Fibroblast of lung (primary cell): Measurements from ENCODE around the gene CTF1. TPM values are rescaled to one million over a fixed set of nuclear protein-coding genes. Genes with fewer than 3 reads are reported as not detected.

ENCODE experiments used
- DNase-seq, 2 donors: peaks; one replicate each; pipeline versions ENCODE4 v3.0.0 to v3.0.0-alpha.2; 2010; ENCODE audit warnings: low read depth in 2 of 2
- H2AFZ ChIP-seq: 2 replicates; pipeline ENCODE4 v1.5.1; 2012; ENCODE audit warnings: low read length, control low read depth, inconsistent platforms
- H3K27ac ChIP-seq: 2 replicates; pipeline ENCODE4 v1.5.1; 2011; ENCODE audit warnings: low read length, control low read depth; ENCODE audit not compliant: insufficient read depth
- H3K27me3 ChIP-seq: 2 replicates; pipeline ENCODE4 v1.5.1; 2011; ENCODE audit warnings: mild to moderate bottlenecking, low read length; ENCODE audit not compliant: control insufficient read depth, insufficient read depth
- H3K36me3 ChIP-seq: 2 replicates; pipeline ENCODE4 v1.5.1; 2011; ENCODE audit warnings: low read length; ENCODE audit not compliant: control insufficient read depth, insufficient read depth
- H3K4me1 ChIP-seq: 2 replicates; pipeline ENCODE4 v1.5.1; 2011; ENCODE audit warnings: low read length; ENCODE audit not compliant: control insufficient read depth, insufficient read depth; ENCODE audit errors: extremely low read depth
- H3K4me2 ChIP-seq: 2 replicates; pipeline ENCODE4 v1.5.1; 2011; ENCODE audit warnings: low read length, control low read depth; ENCODE audit not compliant: insufficient read depth; ENCODE audit errors: extremely low read depth
- H3K4me3 ChIP-seq, 4 experiments: fragments of 200-600 bp in 1 of 4; sonication (generic) in 1 of 4; replicated peaks in 1 of 4; 2 replicates each; pipeline ENCODE4 v1.5.1; 2011 to 2016; ENCODE audit warnings: low read length in 4 of 4, low read depth in 3 of 4, mild to moderate bottlenecking in 3 of 4, control low read depth in 2 of 4, inconsistent platforms in 1 of 4, mixed read lengths in 1 of 4; ENCODE audit not compliant: insufficient read depth in 1 of 4; ENCODE audit errors: control extremely low read depth in 1 of 4
- H3K79me2 ChIP-seq: 2 replicates; pipeline ENCODE4 v1.5.1; 2012; ENCODE audit warnings: mild to moderate bottlenecking, low read length, inconsistent platforms; ENCODE audit not compliant: control insufficient read depth, insufficient read depth
- H3K9ac ChIP-seq: 2 replicates; pipeline ENCODE4 v1.5.1; 2011; ENCODE audit warnings: mild to moderate bottlenecking, low read length, control low read depth; ENCODE audit not compliant: insufficient read depth
- H3K9me3 ChIP-seq: 2 replicates; pipeline ENCODE4 v1.5.1; 2012; ENCODE audit warnings: low read depth, low read length; ENCODE audit not compliant: control insufficient read depth, insufficient read depth
- H4K20me1 ChIP-seq: 2 replicates; pipeline ENCODE4 v1.5.1; 2011; ENCODE audit warnings: low read length; ENCODE audit not compliant: control insufficient read depth, insufficient read depth; ENCODE audit errors: extremely low read depth
- EZH2 ChIP-seq: IDR thresholded peaks from 2 replicates; pipeline ENCODE4 v1.5.1; 2012; ENCODE audit warnings: low read length, control low read depth, mild to moderate bottlenecking; ENCODE audit errors: missing control alignments
- polyA plus RNA-seq, 2 donors: library from polyadenylated mRNA; depleted of rRNA in 1 of 2; stranded (reverse) in 1 of 2; unstranded in 1 of 2; fragments of >200 nt; gene quantifications; 2 replicates each; pipeline ENCODE4 v1.2.1, GENCODE V29; 2011 to 2012; ENCODE audit warnings: missing spikeins in 1 of 2
- total RNA-seq: library from RNA; depleted of rRNA; stranded (reverse); fragments of >200 nt; gene quantifications from 2 replicates; pipeline ENCODE4 v1.2.1, GENCODE V29; 2014
- TF ChIP-seq, protein P1 (sequence below), 2 donors: IDR thresholded peaks in 1 of 2; conservative IDR thresholded peaks in 1 of 2; 1 replicate in 1 of 2; 2 replicates in 1 of 2; pipeline ENCODE4 v1.5.1; 2011 to 2012; ENCODE audit warnings: low read length in 2 of 2, control low read depth in 1 of 2, inconsistent platforms in 1 of 2, low read depth in 1 of 2, mild to moderate bottlenecking in 1 of 2

CTF1 gene
- total and polyA plus RNA-seq, 2 donors (not counting 1 experiment from before 2014, with no cell fraction given) = 5.3 to 8.8 TPM

DNA sequence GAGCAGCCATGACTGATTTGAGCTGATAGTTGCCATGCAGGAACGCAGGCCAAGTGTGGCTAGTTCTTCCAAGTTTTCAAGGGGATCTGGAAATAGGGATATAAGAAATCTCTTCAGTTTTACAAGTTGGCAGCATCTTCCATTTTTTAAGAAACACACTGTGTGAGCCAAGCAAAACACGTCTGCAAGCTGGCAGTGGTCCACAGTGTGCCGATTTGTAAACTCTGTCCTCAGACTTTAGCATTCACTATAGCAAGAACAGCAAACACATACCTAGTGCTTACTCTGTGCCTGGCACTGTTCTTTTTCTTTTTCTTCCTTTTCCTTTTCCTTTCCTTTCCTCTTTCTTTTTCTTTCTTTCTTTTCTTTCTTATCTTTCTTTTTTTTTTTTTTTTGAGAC is 55.3 kb downstream of the CTF1 start:
- H3K4me2 ChIP-seq = no peak overlapping the region
- H3K79me2 ChIP-seq = peaks cover 8% of the 10 kb centered on the region
- no peaks in the 10 kb centered on the region for H4K20me1 ChIP-seq
- H3K27me3 ChIP-seq = no peaks in the 10 kb centered on the region
- H3K27ac ChIP-seq = no peak overlapping the region
- peaks cover 11% of the 10 kb centered on the region for H3K36me3 ChIP-seq
- peak; percentile 56 to 91 for DNase-seq
- no peak for TF ChIP-seq EZH2
- TF ChIP-seq, protein P1, sequence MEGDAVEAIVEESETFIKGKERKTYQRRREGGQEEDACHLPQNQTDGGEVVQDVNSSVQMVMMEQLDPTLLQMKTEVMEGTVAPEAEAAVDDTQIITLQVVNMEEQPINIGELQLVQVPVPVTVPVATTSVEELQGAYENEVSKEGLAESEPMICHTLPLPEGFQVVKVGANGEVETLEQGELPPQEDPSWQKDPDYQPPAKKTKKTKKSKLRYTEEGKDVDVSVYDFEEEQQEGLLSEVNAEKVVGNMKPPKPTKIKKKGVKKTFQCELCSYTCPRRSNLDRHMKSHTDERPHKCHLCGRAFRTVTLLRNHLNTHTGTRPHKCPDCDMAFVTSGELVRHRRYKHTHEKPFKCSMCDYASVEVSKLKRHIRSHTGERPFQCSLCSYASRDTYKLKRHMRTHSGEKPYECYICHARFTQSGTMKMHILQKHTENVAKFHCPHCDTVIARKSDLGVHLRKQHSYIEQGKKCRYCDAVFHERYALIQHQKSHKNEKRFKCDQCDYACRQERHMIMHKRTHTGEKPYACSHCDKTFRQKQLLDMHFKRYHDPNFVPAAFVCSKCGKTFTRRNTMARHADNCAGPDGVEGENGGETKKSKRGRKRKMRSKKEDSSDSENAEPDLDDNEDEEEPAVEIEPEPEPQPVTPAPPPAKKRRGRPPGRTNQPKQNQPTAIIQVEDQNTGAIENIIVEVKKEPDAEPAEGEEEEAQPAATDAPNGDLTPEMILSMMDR (conservative IDR thresholded peaks at IDR 0.05 in 1 of 2, IDR thresholded peaks at IDR 0.05 in 1 of 2; ENCODE audit: low read depth in 1 of 2, low read length in 2 of 2) = no peak
- peaks cover 24% of the 10 kb centered on the region for H3K4me1 ChIP-seq
- H3K4me3 ChIP-seq = no peak overlapping the region
- no peak overlapping the region for H3K9ac ChIP-seq
- H3K9me3 ChIP-seq = no peaks in the 10 kb centered on the region
- H2AFZ ChIP-seq = no peak overlapping the region

DNA sequence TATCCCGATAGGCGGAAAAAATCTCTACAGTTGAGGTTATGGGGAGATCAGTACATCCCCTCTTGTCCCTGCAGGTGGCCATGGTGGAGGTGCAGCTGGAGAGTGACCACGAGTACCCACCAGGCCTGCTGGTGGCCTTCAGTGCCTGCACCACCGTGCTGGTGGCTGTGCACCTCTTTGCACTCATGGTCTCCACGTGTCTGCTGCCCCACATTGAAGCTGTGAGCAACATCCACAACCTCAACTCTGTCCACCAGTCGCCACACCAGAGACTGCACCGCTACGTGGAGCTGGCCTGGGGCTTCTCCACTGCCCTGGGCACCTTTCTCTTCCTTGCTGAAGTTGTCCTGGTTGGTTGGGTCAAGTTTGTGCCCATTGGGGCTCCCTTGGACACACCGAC is 56.7 kb downstream of the CTF1 start:
- H2AFZ ChIP-seq = no peak overlapping the region
- H3K9ac ChIP-seq = peak overlapping the region; percentile 12
- H3K27ac ChIP-seq = no peak overlapping the region
- TF ChIP-seq, protein P1 (conservative IDR thresholded peaks at IDR 0.05 in 1 of 2, IDR thresholded peaks at IDR 0.05 in 1 of 2; ENCODE audit: low read depth in 1 of 2, low read length in 2 of 2) = no peak
- TF ChIP-seq EZH2 = no peak
- H3K79me2 ChIP-seq = peaks cover 8% of the 10 kb centered on the region
- H3K4me2 ChIP-seq = no peak overlapping the region
- no peak for DNase-seq
- no peaks in the 10 kb centered on the region for H4K20me1 ChIP-seq
- H3K9me3 ChIP-seq = no peaks in the 10 kb centered on the region
- no peaks in the 10 kb centered on the region for H3K27me3 ChIP-seq
- H3K4me1 ChIP-seq = peaks cover 21% of the 10 kb centered on the region
- peaks cover 7% of the 10 kb centered on the region for H3K36me3 ChIP-seq
- H3K4me3 ChIP-seq = no peak overlapping the region

Other genes starting within 250 kb of the CTF1 start
- gene PRR14, start 245.7 kb upstream of the CTF1 start, total RNA-seq = 5.9 and 6.6 TPM in 2 replicates
- gene PRR14, start 245.7 kb upstream of the CTF1 start, polyA plus RNA-seq = 2.5 and 4.7 TPM in 2 replicates
- gene FBRS, start 238.2 kb upstream of the CTF1 start, total RNA-seq = 16.7 and 20.8 TPM in 2 replicates
- 5.5 and 8.2 TPM in 2 replicates for gene FBRS, start 238.2 kb upstream of the CTF1 start, polyA plus RNA-seq
- 11.3 and 14.2 TPM in 2 replicates for gene SRCAP, start 197.4 kb upstream of the CTF1 start, total RNA-seq
- gene SRCAP, start 197.4 kb upstream of the CTF1 start, polyA plus RNA-seq = 3.5 and 6.4 TPM in 2 replicates
- gene PHKG2, start 148.2 kb upstream of the CTF1 start, total RNA-seq = 11.8 and 15.4 TPM in 2 replicates
- gene PHKG2, start 148.2 kb upstream of the CTF1 start, polyA plus RNA-seq = 19.4 and 23.8 TPM in 2 replicates
- 0.77 and 1.3 TPM in 2 replicates for gene CFAP119, start 134.6 kb upstream of the CTF1 start, total RNA-seq
- gene CFAP119, start 134.6 kb upstream of the CTF1 start, polyA plus RNA-seq = 1.5 and 2.0 TPM in 2 replicates
- gene RNF40, start 134.3 kb upstream of the CTF1 start, total RNA-seq = 56.8 TPM in 2 replicates
- 42.0 and 68.2 TPM in 2 replicates for gene RNF40, start 134.3 kb upstream of the CTF1 start, polyA plus RNA-seq
- gene ZNF629, start 109.4 kb upstream of the CTF1 start, total RNA-seq = 6.4 and 7.3 TPM in 2 replicates
- 5.8 and 6.2 TPM in 2 replicates for gene ZNF629, start 109.4 kb upstream of the CTF1 start, polyA plus RNA-seq
- 28.2 and 31.3 TPM in 2 replicates for gene BCL7C, start 2.5 kb upstream of the CTF1 start, total RNA-seq
- gene BCL7C, start 2.5 kb upstream of the CTF1 start, polyA plus RNA-seq = 24.8 and 25.6 TPM in 2 replicates
- gene FBXL19, start 27.0 kb downstream of the CTF1 start, total RNA-seq = 13.1 and 14.5 TPM in 2 replicates
- 3.1 and 3.9 TPM in 2 replicates for gene FBXL19, start 27.0 kb downstream of the CTF1 start, polyA plus RNA-seq
- gene ORAI3, start 52.5 kb downstream of the CTF1 start, total RNA-seq = 44.2 and 74.1 TPM in 2 replicates
- gene ORAI3, start 52.5 kb downstream of the CTF1 start, polyA plus RNA-seq = 24.6 and 41.1 TPM in 2 replicates
- 1.5 and 3.5 TPM in 2 replicates for gene SETD1A, start 61.1 kb downstream of the CTF1 start, total RNA-seq
- 1.4 and 2.3 TPM in 2 replicates for gene SETD1A, start 61.1 kb downstream of the CTF1 start, polyA plus RNA-seq
- gene HSD3B7, start 88.6 kb downstream of the CTF1 start, total RNA-seq = 32.9 and 47.9 TPM in 2 replicates
- gene HSD3B7, start 88.6 kb downstream of the CTF1 start, polyA plus RNA-seq = 13.2 and 15.9 TPM in 2 replicates
- gene STX1B, start 114.0 kb downstream of the CTF1 start, total RNA-seq = 1.3 and 2.1 TPM in 2 replicates
- gene STX1B, start 114.0 kb downstream of the CTF1 start, polyA plus RNA-seq = 1.3 and 4.2 TPM in 2 replicates
- 28.0 and 37.5 TPM in 2 replicates for gene STX4, start 136.9 kb downstream of the CTF1 start, total RNA-seq
- 42.8 and 53.9 TPM in 2 replicates for gene STX4, start 136.9 kb downstream of the CTF1 start, polyA plus RNA-seq
- 9.0 and 12.1 TPM in 2 replicates for gene ZNF668, start 177.6 kb downstream of the CTF1 start, total RNA-seq
- gene ZNF668, start 177.6 kb downstream of the CTF1 start, polyA plus RNA-seq = 8.1 and 13.8 TPM in 2 replicates
- 12.3 and 13.2 TPM in 2 replicates for gene ZNF646, start 177.8 kb downstream of the CTF1 start, total RNA-seq
- gene ZNF646, start 177.8 kb downstream of the CTF1 start, polyA plus RNA-seq = 2.6 and 2.7 TPM in 2 replicates
- gene PRSS53, start 192.3 kb downstream of the CTF1 start, total RNA-seq = 1.0 and 1.7 TPM in 2 replicates
- 0.61 and 0.78 TPM in 2 replicates for gene PRSS53, start 192.3 kb downstream of the CTF1 start, polyA plus RNA-seq
- gene VKORC1, start 198.2 kb downstream of the CTF1 start, total RNA-seq = 94.0 and 118 TPM in 2 replicates
- gene VKORC1, start 198.2 kb downstream of the CTF1 start, polyA plus RNA-seq = 264 and 301 TPM in 2 replicates
- gene BCKDK, start 211.8 kb downstream of the CTF1 start, total RNA-seq = 12.6 and 18.5 TPM in 2 replicates
- 34.8 and 42.2 TPM in 2 replicates for gene BCKDK, start 211.8 kb downstream of the CTF1 start, polyA plus RNA-seq
- 30.4 and 39.3 TPM in 2 replicates for gene KAT8, start 221.1 kb downstream of the CTF1 start, total RNA-seq
- 19.7 and 23.9 TPM in 2 replicates for gene KAT8, start 221.1 kb downstream of the CTF1 start, polyA plus RNA-seq
- gene PRSS8, start 239.1 kb downstream of the CTF1 start, total RNA-seq = not detected in 2 replicates
- not detected in 2 replicates for gene PRSS8, start 239.1 kb downstream of the CTF1 start, polyA plus RNA-seq